Measurements from ENCODE around the gene SMURF1.

The SMURF1 gene

DNA sequence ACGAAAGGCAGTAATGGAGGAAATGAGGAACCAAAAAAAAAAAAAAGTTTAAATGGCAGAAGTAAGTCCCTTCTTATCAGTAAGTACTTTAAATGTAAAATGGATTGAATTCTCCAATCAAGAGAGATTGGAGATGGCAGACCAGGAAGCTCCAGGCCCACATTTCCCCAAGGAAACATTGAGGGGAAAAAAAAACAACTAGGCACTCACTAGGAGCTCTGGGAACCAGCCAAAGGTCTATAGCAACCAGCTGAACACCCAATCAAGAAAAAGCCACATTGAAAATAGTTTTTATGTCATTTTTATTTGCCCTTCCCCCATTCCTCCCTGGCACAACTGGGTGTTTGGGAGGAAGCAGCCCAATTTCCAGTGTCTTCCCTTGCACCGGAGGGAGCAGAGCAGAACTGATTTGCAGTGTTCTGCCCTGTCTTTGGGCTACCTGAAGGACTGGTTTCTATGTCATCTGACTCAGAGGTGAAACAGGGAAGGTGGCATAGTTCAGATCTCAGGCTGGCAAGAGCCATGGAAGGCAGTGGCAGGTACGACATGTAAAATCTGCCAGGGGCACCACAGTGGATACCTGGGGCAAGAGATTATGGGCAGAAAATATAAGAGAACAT is 121.9 kb downstream of the SMURF1 start:
- DNase-seq, result no peak

DNA sequence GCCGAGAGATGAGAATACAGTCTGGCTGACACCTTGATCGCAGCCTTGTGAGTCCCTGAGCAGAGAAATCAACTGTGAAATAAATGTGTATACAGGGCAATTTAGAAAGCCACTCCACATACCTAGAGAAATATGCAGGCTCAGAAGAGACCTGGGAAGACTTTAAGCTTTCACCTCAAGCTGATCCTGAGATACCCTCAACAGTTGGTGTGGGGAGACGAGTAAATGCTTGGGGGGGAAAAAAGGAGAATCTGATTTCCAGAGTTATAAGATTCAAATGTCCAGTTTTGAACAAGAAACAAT is 123.5 kb downstream of the SMURF1 start:
- no peak for DNase-seq

DNA sequence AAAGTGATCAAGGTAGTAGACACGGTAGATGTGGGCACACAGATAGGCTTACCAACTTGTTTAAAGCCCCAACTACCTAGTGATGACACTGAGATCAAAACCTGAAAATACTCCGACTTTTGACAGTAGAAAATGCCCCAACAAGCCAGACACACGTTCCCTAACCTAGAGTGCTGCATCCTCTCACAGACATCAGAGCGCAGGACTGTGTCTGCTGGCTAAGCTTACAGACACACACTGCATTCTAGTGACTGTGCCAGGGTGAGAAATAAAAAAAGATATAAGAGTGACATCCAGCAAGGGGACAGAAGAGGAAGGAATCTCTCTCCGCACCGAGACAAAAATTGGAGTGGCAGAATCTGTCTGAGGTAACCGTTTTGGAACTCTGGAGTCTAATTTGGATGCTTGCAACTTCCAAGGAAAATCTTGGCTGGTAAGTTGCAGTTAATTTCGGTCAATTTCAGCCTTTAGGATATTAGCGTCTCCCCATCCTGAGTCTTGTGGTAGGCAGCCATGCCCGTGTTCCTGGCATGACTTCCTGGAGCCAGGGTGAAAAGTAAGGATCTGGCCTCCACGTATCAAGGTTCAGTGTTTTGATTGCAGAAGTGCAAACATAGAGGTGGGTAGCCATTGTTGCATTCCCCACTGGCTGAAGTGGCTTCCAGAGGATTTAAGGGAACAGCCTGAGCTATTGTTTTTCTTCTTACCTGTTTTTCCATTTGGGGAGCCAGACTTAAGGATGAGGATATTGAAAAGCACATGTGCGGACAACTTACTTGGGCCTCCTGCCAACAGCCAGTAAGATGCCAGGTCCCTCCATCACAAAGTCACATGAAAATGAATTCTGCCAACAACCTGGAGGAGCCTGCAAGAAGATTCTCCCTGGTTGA is 124.1 kb downstream of the SMURF1 start:
- DNase-seq, result no peak

DNA sequence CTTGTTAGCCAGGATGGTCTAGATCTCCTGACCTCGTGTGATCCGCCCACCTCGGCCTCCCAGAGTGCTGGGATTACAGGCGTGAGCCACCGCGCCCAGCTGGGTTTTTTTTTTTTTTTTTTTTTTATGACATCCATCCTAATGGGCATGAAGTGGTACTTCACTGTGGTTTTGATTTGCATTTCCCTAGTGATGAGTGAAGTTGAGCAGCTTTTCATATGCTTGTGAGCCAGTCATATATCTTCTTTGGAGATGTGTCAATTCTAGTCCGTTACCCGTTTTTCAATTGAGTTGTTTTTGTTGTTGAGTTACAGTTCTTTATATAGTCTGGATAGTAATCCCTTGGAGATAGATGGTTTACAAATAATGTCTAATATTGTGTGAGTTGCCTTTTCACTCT is 127.7 kb downstream of the SMURF1 start:
- DNase-seq, result no peak

DNA sequence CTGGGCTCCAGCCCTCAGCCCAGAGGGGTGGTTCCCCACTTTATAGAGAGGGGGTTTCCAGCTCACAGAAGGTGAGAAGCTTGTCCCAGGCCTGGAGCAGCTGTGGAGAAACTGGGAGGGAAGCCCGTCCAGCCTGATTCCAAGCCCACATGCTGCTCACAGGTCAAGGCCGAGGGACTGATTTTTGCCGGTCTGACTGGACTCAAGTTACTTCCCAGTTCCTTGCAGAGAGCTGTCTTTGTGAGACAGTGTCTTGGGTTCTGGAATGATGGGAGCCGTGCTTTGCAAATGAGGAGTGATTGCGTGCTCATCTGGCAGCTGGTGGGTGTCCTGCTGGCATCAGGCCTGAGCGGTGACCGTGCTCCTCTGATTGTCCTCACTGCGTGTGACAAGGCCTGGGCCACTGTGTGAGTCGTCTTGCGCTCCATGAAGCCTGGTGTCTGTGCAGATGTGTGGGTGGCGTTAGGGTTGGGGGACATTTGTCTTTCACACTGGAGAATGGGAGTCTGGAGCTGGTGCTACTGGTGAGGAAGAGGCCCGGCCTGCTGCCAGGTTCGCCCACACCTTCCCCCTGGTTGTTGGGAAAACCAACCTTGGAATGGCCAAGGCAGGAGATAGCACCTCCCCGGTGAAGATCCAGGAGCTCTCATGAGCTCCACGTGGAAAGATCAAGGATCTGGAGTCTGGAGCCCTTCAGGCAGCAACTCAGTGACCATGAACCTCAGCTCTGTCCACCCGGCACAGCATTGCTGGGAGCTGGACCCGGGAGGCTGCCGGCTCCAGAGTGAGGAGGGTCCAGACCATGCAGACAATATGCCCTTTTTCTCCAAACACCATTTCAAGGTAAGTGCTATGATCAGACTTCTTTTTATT is 129.6 kb downstream of the SMURF1 start:
- DNase-seq, result no peak

DNA sequence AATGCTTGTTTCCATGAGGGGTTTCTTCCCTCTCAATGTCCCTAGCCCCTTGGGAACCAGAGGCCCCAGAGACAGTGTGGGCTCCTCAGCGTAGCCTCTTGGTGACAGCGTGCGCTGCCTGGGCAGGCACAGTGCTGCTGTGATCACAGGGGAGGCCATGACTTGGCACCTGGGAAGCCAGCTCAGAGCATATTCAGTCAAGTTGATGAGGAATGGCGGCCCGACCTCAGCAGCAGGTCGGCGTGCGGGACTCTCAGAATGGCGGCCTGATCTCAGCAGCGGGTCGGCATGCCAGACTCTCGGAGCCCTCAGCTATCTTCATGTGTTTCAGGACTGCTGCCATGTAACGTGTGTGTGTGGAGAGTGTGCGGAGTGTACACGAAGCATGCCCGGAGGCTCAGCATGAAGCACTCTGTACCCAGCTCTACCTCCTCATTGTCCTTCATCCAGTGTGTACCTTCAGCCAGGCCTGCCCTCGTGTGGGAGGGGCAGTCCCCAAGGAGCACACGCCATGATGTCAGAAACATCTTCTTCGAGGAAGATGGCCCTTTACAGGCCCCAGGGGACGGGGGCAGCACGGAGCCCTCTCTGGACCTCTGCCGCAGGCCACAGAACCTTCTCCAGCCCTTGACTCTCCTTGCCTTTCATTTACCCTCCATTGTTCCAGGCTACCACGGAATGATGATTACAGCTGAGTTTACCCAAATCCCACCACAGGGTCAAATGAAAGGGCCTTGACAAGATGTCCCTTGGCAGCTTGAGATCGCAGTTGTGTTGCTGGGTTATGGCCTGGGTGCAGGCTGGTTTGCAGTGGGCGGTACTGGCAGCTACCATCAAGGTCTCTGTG is 130.4 kb downstream of the SMURF1 start:
- DNase-seq, result no peak

DNA sequence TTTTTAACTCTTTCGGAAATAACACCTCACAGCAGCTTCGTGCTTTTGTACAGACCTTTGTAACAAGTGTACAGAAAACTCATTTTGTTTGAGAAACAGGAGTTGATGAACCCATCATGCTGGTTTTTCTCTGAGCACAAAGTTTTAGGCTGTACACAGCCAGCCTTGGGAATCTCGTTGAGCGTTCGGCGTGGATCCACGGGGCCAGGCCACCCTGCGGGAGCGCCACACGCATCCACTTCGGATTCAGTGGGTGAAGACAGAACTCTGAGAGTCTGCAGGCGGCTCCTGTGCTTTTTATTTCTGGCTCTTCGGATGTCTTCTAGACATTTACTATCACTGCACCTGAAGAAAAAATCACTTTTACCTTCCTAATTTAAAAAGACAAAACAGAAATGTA is 131.2 kb downstream of the SMURF1 start:
- DNase-seq, result no peak

DNA sequence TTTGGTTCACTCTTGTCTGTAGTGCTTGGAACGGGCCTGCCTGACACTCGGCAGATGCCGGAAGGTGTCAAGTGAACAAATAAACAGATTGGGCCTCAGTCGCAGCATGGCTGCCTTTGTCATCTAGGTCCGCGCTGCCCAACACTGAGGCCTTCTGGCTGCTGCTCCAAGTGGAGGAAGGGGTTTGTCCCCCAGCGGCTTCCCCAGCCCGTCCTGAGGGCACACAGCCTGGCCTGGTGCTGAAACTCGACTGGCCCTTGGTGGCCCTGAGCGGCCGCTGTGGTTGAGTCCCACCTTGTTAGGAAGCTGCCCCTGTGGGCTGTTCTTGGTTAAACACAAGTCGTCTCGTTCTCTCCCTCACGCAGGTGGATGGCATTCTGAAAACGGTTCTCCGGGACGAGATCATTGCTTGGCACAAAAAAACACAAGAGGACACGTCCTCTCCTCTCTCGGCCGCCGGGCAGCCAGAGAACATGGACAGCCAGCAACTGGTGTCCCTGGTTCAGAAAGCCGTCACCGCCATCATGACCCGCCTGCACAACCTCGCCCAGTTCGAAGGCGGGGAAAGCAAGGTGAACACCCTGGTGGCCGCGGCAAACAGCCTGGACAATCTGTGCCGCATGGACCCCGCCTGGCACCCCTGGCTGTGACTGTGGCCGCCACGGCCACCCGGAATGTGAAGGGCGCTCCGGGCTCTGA is 132.1 kb downstream of the SMURF1 start:
- DNase-seq, result no peak

DNA sequence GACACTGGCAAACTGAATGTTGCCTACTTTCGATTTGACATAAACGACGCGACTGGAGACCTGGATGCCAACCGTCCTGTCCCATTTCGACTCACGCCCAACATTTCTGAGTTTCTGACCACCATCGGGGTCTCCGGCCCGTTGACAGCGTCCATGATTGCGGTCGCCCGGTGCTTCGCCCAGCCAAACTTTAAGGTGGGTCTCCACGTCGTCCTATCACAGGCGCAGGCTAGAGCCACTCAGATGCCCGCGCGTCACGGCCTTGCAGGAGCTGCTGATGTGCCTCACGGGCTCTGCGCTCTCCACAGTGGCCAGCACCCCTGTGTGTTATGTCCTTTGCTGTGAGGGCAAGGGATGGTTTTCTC is 132.6 kb downstream of the SMURF1 start:
- DNase-seq, result no peak

DNA sequence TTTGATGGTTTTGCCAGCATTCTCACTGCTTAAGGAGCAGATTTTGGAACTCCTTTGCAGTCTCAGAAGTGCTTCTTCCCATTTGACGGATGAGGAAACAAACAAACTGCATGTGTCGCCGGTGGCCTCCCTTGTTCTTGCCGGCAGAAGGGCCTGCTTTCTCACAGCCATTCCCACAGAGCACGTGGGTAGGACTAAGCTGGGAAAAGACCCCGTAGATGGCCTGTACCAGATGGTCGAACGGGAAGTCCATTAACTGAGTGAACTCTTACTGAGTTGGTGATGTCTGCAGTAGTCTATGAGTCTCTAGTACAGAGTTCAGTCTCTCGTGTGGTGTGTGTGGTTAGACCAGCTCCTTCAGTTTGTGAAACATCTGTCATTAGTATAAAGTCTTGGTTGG is 133.6 kb downstream of the SMURF1 start:
- DNase-seq, result no peak

DNA sequence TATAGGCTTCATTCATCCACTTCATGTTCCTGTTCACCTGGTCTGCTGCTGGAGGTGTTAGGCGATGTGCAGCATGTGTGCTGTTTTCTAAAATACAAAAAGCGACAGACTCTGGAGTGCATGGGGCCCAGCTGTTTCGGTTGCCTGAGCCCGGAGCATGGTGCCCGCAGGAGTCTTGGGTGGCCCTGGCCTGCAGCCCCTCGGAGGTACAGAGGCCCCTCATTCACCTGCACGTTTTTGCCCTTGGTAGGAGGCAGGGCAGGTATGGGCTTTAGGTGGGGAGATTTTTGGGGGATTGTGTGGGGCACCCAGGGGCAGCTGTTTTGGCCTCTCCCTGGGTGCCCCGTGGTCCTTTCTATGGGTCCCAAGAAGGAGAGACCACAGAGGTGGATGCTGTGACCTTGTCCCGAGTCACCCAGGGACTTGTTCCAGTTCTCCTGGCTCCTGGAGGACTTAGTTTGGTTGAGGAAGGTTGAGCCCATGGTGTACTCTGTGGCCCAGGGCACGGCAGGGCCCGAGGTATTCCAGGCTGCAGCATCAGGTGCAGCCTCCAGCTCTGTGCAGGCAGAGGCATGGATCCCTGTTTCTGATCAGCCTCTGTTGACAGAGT is 134.9 kb downstream of the SMURF1 start:
- DNase-seq, result no peak

DNA sequence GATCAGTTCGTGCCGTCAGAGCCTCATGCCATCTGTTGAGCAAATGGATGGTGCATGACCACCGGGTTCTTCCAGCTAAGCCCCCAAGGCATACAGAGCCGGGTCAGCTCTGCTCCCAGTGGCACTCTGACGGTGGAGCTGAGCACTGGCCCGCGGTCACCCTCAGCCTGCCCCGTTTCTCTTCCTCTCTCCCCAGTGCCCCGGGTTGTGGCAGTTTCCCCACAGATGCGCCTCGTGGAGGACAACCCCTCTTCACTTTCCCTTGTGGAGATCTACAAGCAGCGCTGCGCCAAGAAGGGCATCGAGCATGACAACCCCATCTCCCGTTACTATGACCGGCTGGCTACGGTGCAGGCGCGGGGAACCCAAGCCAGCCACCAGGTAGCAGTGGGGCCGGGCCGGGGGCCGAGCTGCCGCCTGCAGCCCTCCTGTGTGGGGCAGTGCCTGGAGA is 135.7 kb downstream of the SMURF1 start:
- no peak for DNase-seq

DNA sequence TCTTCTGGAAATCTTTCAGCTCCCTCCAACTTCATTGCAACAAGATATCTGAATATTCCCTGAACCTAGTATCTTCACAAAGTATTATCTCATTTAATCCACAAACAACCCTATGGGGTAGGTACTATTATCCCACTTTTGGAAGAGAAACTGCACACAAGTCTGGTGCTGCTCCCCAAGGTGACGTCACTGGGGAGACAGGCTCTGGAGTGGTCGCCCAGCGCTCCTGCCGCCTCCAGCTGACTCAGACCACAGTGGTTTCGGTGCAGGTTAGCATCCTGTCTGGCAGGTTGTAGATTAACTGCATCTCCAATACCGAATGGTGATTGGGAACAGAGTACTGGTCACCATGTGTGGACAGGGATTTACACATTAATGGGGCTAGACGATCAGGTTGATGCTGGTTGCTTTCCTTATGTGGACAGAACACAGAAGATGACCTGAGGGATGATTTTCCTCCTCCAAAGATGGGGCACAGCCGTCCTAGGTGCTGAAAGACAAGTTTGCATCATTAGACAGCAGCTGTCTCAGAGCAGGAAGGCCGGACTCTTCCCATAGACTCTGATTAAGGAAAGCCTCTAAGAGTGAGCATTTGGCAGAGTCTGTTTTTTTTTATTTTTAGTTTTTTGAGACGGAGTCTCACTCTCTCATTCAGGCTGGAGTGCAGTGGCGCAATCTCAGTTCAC is 137.0 kb downstream of the SMURF1 start:
- DNase-seq, result no peak

DNA sequence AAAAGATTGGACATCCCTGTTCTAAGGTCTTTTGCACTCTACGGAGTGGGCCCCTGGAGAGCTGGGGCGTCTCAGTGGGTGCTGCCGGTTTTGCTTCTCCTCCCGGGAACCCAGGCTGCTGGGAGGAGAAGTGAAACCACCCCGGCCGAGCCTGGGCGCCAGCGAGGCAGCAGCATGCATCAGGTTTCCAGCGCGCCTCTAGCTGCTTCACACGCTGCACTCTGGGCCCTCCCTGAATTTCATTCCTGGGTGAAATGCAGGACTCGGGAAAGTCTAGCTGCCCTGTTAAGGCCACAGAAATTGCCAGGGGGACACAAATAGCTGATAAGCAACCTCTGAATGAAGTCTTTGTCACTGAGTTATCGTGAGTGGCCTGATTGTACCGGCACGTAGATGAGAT is 138.1 kb downstream of the SMURF1 start:
- no peak for DNase-seq

DNA sequence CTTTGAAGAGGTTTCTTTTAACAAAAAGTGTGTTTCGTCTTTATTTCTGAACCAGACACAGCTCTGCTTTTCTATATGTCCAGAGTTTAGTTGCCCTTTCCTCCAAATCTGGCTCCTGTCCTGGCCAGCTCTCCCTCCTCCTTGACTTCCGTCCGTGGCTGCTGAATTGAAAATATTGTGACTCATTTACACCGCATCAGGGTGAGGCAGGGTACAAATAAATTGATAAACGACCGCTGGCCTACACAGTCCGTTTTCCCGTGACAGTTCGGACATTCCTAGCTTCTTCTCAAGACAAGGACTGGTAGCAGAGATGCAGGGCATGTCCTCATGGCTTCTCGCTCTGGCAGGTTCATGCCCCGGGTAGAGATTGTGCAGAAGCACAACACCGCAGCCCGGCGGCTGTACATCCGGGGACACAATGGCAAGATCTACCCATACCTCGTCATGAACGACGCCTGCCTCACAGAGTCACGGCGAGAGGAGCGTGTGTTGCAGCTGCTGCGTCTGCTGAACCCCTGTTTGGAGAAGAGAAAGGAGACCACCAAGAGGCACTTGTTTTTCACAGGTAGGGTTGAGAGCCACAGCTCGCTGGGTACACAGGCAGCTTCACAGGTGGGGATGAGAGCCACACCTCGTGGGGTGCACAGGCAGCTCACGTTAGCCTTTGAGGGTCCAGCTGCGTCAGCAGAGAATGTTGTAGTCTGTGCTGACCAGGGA is 139.0 kb downstream of the SMURF1 start:
- DNase-seq, result no peak

DNA sequence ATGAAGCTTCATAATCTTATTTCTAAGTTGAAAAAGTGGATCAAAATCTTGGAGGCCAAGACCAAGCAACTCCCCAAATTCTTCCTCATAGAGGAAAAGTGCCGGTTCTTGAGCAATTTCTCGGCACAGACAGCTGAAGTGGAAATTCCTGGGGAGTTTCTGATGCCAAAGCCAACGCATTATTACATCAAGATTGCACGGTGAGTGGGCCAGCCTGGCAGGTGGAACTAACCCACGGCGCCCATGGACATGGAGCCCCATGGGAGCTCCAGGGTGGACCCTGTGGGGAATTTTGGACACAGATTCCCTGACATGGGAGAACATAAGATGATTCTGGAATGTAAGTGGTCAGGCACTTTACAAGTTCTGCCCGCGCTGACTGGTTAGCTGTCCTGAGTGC is 139.7 kb downstream of the SMURF1 start:
- no peak for DNase-seq

DNA sequence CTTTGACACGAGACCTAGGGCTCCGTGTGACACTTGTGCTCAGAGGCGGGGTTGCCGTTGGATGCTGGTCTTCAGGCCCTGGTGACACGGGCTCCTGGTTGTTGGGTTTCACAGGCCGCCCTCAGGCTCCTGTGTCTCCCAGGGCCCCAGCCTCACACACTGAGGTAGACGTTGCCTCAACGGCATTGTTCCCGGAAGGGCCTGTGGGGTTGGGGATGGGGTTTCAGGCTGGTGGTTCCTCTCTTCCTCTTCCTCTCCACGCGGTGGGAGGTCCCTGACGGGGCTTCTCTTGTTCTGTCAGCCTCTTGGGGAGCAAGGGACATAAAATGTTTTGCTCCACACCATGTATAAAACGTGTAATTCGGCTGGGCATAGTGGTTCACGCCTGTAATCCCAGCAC is 140.5 kb downstream of the SMURF1 start:
- no peak for DNase-seq

DNA sequence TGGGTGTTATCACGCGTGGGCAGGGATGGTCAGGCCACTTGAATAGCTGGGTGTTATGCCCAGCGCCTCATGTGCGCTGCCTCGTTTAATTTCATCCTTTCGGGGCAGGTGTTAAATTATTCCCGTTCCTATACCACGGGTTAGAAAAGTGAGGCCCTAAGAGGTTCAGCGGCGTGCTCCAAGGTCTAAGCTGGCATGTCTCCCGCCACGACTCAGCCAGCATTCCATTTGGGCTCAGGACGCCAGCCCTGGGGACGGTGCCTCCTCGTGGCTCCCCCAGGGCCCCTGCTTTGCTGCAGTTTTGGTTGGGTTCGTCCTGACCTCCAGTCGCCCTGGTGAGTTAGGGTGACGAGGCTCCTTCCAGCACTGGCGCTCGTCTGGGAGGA is 141.1 kb downstream of the SMURF1 start:
- DNase-seq, result no peak

DNA sequence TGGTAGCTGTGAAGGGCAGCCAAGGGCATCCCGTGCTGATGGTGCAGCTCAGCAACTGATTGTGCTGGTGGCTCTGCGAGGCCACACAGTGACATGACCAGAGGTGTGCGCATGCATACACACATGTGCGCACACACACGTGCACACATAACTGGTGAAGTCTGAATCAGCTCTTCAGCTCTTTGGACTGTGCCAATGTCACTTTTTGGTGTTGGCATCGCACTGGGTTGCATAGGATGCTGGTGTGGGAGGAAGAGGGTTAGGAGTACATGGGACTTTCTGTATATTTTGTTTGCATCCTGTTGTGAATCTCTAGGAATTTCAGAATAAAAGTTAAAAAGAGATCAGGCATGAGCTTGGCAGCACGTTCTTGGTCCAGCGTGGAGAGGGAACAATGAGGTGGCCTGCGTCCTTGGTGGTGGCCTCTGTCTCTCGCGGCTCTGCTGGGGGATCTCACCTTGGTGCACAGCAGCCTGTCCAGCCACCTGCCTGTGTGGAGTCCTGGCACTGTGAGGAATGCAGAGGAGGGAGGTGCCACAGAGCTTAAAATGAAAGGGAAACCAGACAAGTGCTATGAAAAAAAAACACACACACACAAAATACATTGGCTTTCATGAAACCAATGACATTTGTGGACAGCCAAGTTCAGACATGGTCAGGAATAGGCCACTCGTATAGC is 141.6 kb downstream of the SMURF1 start:
- no peak for DNase-seq

Data from EL (cell line).